Natural killer cell (primary cell): ENCODE data around the gene HIVEP3. TPM values are rescaled to one million over a fixed set of nuclear protein-coding genes. Genes with fewer than 3 reads are reported as not detected.
A peak's percentile ranks its signal among the peaks of the same experiment; 100 is the strongest.

ENCODE experiments used
- ATAC-seq, 3 donors: fragments of 150-1000 bp in 2 of 3; fragments of 200-7000 bp in 1 of 3; cut with Tn5 transposase; 1 replicate in 1 of 3; 2 replicates in 2 of 3; pipeline ENCODE4 v1.10.0; 2021; ENCODE audit warnings: mild to moderate bottlenecking in 2 of 3, moderate library complexity in 2 of 3
- DNase-seq, 2 donors: peaks; one replicate each; pipeline versions ENCODE4 v3.0.0 to v3.0.0-alpha.2; 2013 to 2021; ENCODE audit warnings: mixed read lengths in 1 of 2
- H3K27ac ChIP-seq: one replicate; pipeline ENCODE4 v1.5.1; 2013; ENCODE audit warnings: mild to moderate bottlenecking, low read length
- H3K27me3 ChIP-seq: one replicate; pipeline ENCODE4 v1.6.1; 2013; ENCODE audit warnings: low read length; ENCODE audit not compliant: control insufficient read depth, insufficient read depth
- H3K36me3 ChIP-seq: one replicate; pipeline ENCODE4 v1.6.1; 2013; ENCODE audit warnings: low read length; ENCODE audit not compliant: control insufficient read depth, insufficient read depth
- H3K4me1 ChIP-seq: one replicate; pipeline ENCODE4 v1.6.1; 2013; ENCODE audit warnings: low read length; ENCODE audit not compliant: control insufficient read depth, insufficient read depth
- H3K4me3 ChIP-seq: one replicate; pipeline ENCODE4 v1.5.1; 2013; ENCODE audit warnings: low read length
- H3K9me3 ChIP-seq: one replicate; pipeline ENCODE4 v1.6.1; 2013; ENCODE audit warnings: low read length; ENCODE audit not compliant: control insufficient read depth, insufficient read depth
- H3K27ac Mint-ChIP-seq, 2 donors: one replicate each; pipeline ENCODE4 v1.8.0; 2022; ENCODE audit warnings: mild to moderate bottlenecking in 2 of 2, mixed read lengths in 2 of 2, moderate library complexity in 1 of 2
- H3K27me3 Mint-ChIP-seq, 2 donors: one replicate each; pipeline ENCODE4 v1.8.0; 2022; ENCODE audit warnings: low read depth in 2 of 2, mixed read lengths in 2 of 2
- H3K36me3 Mint-ChIP-seq: one replicate; pipeline ENCODE4 v1.8.0; 2022; ENCODE audit warnings: mixed read lengths
- H3K4me1 Mint-ChIP-seq, 2 donors: one replicate each; pipeline ENCODE4 v1.8.0; 2022; ENCODE audit warnings: mixed read lengths in 2 of 2
- H3K4me3 Mint-ChIP-seq: one replicate; pipeline ENCODE4 v1.8.0; 2022; ENCODE audit warnings: mild to moderate bottlenecking, moderate library complexity, mixed read lengths
- H3K9me3 Mint-ChIP-seq, 2 donors: one replicate each; pipeline ENCODE4 v1.8.0; 2022; ENCODE audit warnings: mixed read lengths in 2 of 2
- CTCF ChIP-seq: fragments of 200-600 bp; IDR thresholded peaks from one replicate; pipeline ENCODE4 v1.8.0; 2022; ENCODE audit warnings: antibody characterized with exemption
- WGBS: methylation state at CpG from one replicate; pipeline ENCODE4 v1.1.7; 2013; ENCODE audit warnings: missing lambda C conversion rate; ENCODE audit not compliant: insufficient coverage; 5-methylcytosine and 5-hydroxymethylcytosine counted together
- intact Hi-C: fragments of 100-400 bp; cut with micrococcal nuclease; formaldehyde crosslinking; loops from one replicate; pipeline ENCODE4 v1.14.2; 2022
- total RNA-seq, 4 donors: library from RNA; stranded (reverse); fragments of 120-200 nt in 1 of 4; gene quantifications; one replicate each; pipeline versions ENCODE4 v1.2.3 to v1.2.4, GENCODE V29; 2013 to 2022

The HIVEP3 gene
- total RNA-seq, 3 donors from 2014 or later (not counting 1 experiment from before 2014, with no cell fraction given) = 26.2 to 35.2 (median 29.8) TPM

GRCh38 chr1:41861535-41862383 lies 57.0 kb downstream of the HIVEP3 start:
- Histone ChIP-seq H3K27me3 (no peaks in the 10 kb centered on the region), H3K36me3 (no peaks in the 10 kb centered on the region), H3K4me3 (no peak overlapping the region), H3K4me1 (peaks cover 14% of the 10 kb centered on the region), H3K9me3 (no peaks in the 10 kb centered on the region), H3K27ac (no peak overlapping the region)
- H3K9me3 Mint-ChIP-seq = no peaks in the 10 kb centered on the region
- no peak overlapping the region for H3K4me3 Mint-ChIP-seq
- ATAC-seq = no peak
- WGBS = 71% methylated on average over 13 of the region's 13 CpGs
- H3K4me1 Mint-ChIP-seq = peaks cover 44 to 48% of the 10 kb centered on the region in 2 donors
- no peaks in the 10 kb centered on the region for H3K27me3 Mint-ChIP-seq
- H3K27ac Mint-ChIP-seq = peak overlapping the region; percentile 50 to 81
- intact Hi-C loops = loop anchor here (10.0 kb wide), 1 partner anchor 287 kb away; no protein-coding TSS in a partner anchor
- TF ChIP-seq CTCF = no peak
- H3K36me3 Mint-ChIP-seq = no peaks in the 10 kb centered on the region
- DNase-seq = no peak

- DNase-seq (no peak), ATAC-seq (no peak)
- intact Hi-C loops = loop anchor here (10.0 kb wide), 1 partner anchor 286 kb away; no protein-coding TSS in a partner anchor
- Histone ChIP-seq H3K9me3 (no peaks in the 10 kb centered on the region), H3K36me3 (no peaks in the 10 kb centered on the region), H3K4me1 (peaks cover 14% of the 10 kb centered on the region), H3K27ac (no peak overlapping the region), H3K27me3 (no peaks in the 10 kb centered on the region), H3K4me3 (no peak overlapping the region)
- no peaks in the 10 kb centered on the region for H3K9me3 Mint-ChIP-seq
- no peak for TF ChIP-seq CTCF
- H3K27ac Mint-ChIP-seq = no peak overlapping the region
- peaks cover 44 to 48% of the 10 kb centered on the region in 2 donors for H3K4me1 Mint-ChIP-seq
- no peaks in the 10 kb centered on the region for H3K27me3 Mint-ChIP-seq
- WGBS = 89% methylated on average over 8 of the region's 8 CpGs
- H3K36me3 Mint-ChIP-seq = no peaks in the 10 kb centered on the region
- no peak overlapping the region for H3K4me3 Mint-ChIP-seq
Measured at GRCh38 chr1:41860771-41861170, 58.0 kb downstream of the HIVEP3 start.

- Mint-ChIP-seq H3K4me1 (peaks cover 44 to 47% of the 10 kb centered on the region in 2 donors), H3K27ac (no peak overlapping the region), H3K27me3 (no peaks in the 10 kb centered on the region), H3K36me3 (no peaks in the 10 kb centered on the region), H3K4me3 (no peak overlapping the region), H3K9me3 (no peaks in the 10 kb centered on the region)
- no peaks in the 10 kb centered on the region for H3K27me3 ChIP-seq
- no peak for DNase-seq
- H3K27ac ChIP-seq = no peak overlapping the region
- intact Hi-C loops = loop anchor here (10.0 kb wide), 1 partner anchor 285 kb away; no protein-coding TSS in a partner anchor
- no peaks in the 10 kb centered on the region for H3K9me3 ChIP-seq
- WGBS = 36% methylated on average over 1 of the region's 1 CpG
- no peak for TF ChIP-seq CTCF
- peaks cover 14% of the 10 kb centered on the region for H3K4me1 ChIP-seq
- no peaks in the 10 kb centered on the region for H3K36me3 ChIP-seq
- no peak for ATAC-seq
- H3K4me3 ChIP-seq = no peak overlapping the region
Measured at GRCh38 chr1:41860214-41860613, 58.5 kb downstream of the HIVEP3 start.
